Natural killer cell treated with Interleukin-12 subunit alpha and Interleukin-12 subunit beta and Interleukin-15 and Interleukin-18, amount 100 ng/mL, for 72 hours (primary cell): Measurements from ENCODE around the gene AIRE. TPM values are rescaled to one million over a fixed set of nuclear protein-coding genes. Genes with fewer than 3 reads are reported as not detected.

Experiments used
- ATAC-seq, 2 donors: fragments of 150-1000 bp; cut with Tn5 transposase in 1 of 2; sonication (Bioruptor Pico), chemical (Tn5 transposase) in 1 of 2; 2 replicates each; pipeline ENCODE4 v1.10.0; 2021
- DNase-seq: peaks from one replicate; pipeline ENCODE4 v3.0.0; 2022; ENCODE audit warnings: low spot score
- H3K27ac Mint-ChIP-seq, 2 donors: 1 replicate in 1 of 2; 2 replicates in 1 of 2; pipeline ENCODE4 v1.8.0; 2022; ENCODE audit warnings: mixed read lengths in 2 of 2, mild to moderate bottlenecking in 1 of 2, moderate library complexity in 1 of 2
- H3K27me3 Mint-ChIP-seq, 2 donors: 1 replicate in 1 of 2; 2 replicates in 1 of 2; pipeline ENCODE4 v1.8.0; 2022; ENCODE audit warnings: mixed read lengths in 2 of 2
- H3K36me3 Mint-ChIP-seq: one replicate; pipeline ENCODE4 v1.8.0; 2022; ENCODE audit warnings: mixed read lengths
- H3K4me1 Mint-ChIP-seq, 2 donors: 1 replicate in 1 of 2; 2 replicates in 1 of 2; pipeline ENCODE4 v1.8.0; 2022; ENCODE audit warnings: low read depth in 2 of 2, mixed read lengths in 2 of 2, mild to moderate bottlenecking in 1 of 2
- H3K4me3 Mint-ChIP-seq: one replicate; pipeline ENCODE4 v1.8.0; 2022; ENCODE audit warnings: mixed read lengths
- H3K9me3 Mint-ChIP-seq: 2 replicates; pipeline ENCODE4 v1.8.0; 2022; ENCODE audit warnings: mixed read lengths
- total RNA-seq, 2 donors: library from RNA; stranded (reverse); gene quantifications; one replicate each; pipeline ENCODE4 v1.2.3, GENCODE V29; 2022

Gene AIRE
- total RNA-seq, 2 donors from 2014 or later: not detected

DNA sequence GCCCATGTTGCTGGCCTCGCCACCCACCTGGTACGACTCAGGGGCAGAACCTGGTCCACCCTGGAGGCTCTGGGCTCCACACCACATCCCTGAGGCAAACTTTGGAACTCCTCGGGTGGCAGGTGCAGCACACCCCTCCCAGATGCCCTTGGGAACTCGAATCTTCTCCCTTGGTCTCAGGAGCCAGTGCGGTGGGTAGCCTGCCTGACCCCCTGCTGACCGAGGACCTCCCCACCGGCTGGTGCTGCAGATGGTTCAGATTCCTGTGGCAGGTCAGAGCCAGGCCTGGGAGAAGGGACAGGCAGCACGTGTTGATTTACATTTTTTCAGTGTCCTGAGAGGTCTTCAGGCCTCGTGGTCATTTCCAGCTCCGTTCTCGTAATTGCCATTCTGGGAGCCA, 59.8 kb downstream of the AIRE start:
- H3K4me3 Mint-ChIP-seq: no peak overlapping the region
- DNase-seq (no peak), ATAC-seq (no peak)
- H3K4me1 Mint-ChIP-seq: peaks cover 6 to 10% of the 10 kb centered on the region in 2 donors
- no peaks in the 10 kb centered on the region for H3K9me3 Mint-ChIP-seq
- no peaks in the 10 kb centered on the region for H3K36me3 Mint-ChIP-seq
- H3K27me3 Mint-ChIP-seq: peaks cover 0 to 2% of the 10 kb centered on the region in 2 donors
- H3K27ac Mint-ChIP-seq: no peak overlapping the region

GRCh38 chr21:44347911-44348451, 62.3 kb downstream of the AIRE start:
- peaks cover 12 to 19% of the 10 kb centered on the region in 2 donors for H3K4me1 Mint-ChIP-seq
- peaks cover 0 to 2% of the 10 kb centered on the region in 2 donors for H3K27me3 Mint-ChIP-seq
- H3K27ac Mint-ChIP-seq: no peak overlapping the region
- no peak overlapping the region for H3K4me3 Mint-ChIP-seq
- H3K36me3 Mint-ChIP-seq: no peaks in the 10 kb centered on the region
- H3K9me3 Mint-ChIP-seq: no peaks in the 10 kb centered on the region
- DNase-seq: no peak
- ATAC-seq: no peak

Other genes starting within 250 kb of the AIRE start
- 10 to 100 TPM; 31.4 to 69.6 TPM for gene PWP2, start 178.5 kb upstream of the AIRE start, total RNA-seq
- 10 to 100 TPM; 15.9 to 40.4 TPM for gene GATD3, start 152.2 kb upstream of the AIRE start, total RNA-seq
- gene ICOSLG, start 44.9 kb upstream of the AIRE start, total RNA-seq: under 1 TPM; 0.24 to 0.56 TPM
- gene DNMT3L, start 24.0 kb upstream of the AIRE start, total RNA-seq: not detected
- 100 to 1,000 TPM; 134 to 139 TPM for gene PFKL, start 14.2 kb downstream of the AIRE start, total RNA-seq
- gene CFAP410, start 53.5 kb downstream of the AIRE start, total RNA-seq: 10 to 100 TPM; 19.6 to 28.4 TPM
- 10 to 100 TPM; 14.7 to 15.8 TPM for gene TRPM2, start 67.7 kb downstream of the AIRE start, total RNA-seq
- gene LRRC3, start 169.6 kb downstream of the AIRE start, total RNA-seq: under 1 TPM; 0.45 to 0.88 TPM